Left ventricle myocardium inferior (tissue), 1 donor: ENCODE measurements around the gene GAL3ST3. TPM values are rescaled to one million over a fixed set of nuclear protein-coding genes. Genes with fewer than 3 reads are reported as not detected.
"Not testable (repeated sequence)": the region's sequence is repeated elsewhere in the genome, so short reads cannot be mapped to it uniquely, and the experiment has no call there.

Source experiments
- DNase-seq: peaks from one replicate; pipeline ENCODE4 v3.0.0-alpha.2; 2020
- H3K27ac ChIP-seq: fragments of 200-600 bp; replicated peaks from 2 replicates; pipeline ENCODE4 v1.8.0; 2021
- H3K27me3 ChIP-seq: fragments of 200-600 bp; 2 replicates; pipeline ENCODE4 v1.8.0; 2021; ENCODE audit warnings: low read depth
- H3K36me3 ChIP-seq: fragments of 200-600 bp; 2 replicates; pipeline ENCODE4 v1.8.0; 2021
- H3K4me1 ChIP-seq: fragments of 200-600 bp; 2 replicates; pipeline ENCODE4 v1.8.0; 2021
- H3K4me3 ChIP-seq: fragments of 200-600 bp; 2 replicates; pipeline ENCODE4 v1.8.0; 2021; ENCODE audit warnings: mild to moderate bottlenecking, moderate library complexity
- H3K9me3 ChIP-seq: fragments of 200-600 bp; replicated peaks from 2 replicates; pipeline ENCODE4 v1.8.0; 2021
- intact Hi-C: fragments of 100-400 bp; cut with micrococcal nuclease; formaldehyde crosslinking; loops from one replicate; pipeline ENCODE4 v1.11.0; 2022
- total RNA-seq: library from RNA; stranded (reverse); fragmentation: NEBNext Ultra II Directional; extraction: Animal tissue kit (Norgen Biotek cat#: 25700); gene quantifications from one replicate; pipeline ENCODE4 v1.2.1, GENCODE V29; 2021
- TF ChIP-seq, protein P1 (sequence below): fragments of 200-600 bp; IDR thresholded peaks from 2 replicates; pipeline ENCODE4 v1.8.0; 2021; ENCODE audit warnings: antibody characterized with exemption, mild to moderate bottlenecking, borderline replicate concordance
- donor health status: DM: no; HTN: yes; CAD: no; lungs with severe emphysema.

The GAL3ST3 gene
- total RNA-seq, 1 donor from 2014 or later, result 1.3 TPM

- peak overlapping the region; percentile 46 for H3K4me3 ChIP-seq
- TF ChIP-seq, protein P1, sequence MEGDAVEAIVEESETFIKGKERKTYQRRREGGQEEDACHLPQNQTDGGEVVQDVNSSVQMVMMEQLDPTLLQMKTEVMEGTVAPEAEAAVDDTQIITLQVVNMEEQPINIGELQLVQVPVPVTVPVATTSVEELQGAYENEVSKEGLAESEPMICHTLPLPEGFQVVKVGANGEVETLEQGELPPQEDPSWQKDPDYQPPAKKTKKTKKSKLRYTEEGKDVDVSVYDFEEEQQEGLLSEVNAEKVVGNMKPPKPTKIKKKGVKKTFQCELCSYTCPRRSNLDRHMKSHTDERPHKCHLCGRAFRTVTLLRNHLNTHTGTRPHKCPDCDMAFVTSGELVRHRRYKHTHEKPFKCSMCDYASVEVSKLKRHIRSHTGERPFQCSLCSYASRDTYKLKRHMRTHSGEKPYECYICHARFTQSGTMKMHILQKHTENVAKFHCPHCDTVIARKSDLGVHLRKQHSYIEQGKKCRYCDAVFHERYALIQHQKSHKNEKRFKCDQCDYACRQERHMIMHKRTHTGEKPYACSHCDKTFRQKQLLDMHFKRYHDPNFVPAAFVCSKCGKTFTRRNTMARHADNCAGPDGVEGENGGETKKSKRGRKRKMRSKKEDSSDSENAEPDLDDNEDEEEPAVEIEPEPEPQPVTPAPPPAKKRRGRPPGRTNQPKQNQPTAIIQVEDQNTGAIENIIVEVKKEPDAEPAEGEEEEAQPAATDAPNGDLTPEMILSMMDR, result no peak
Observed at GRCh38 chr11:66012371-66012945, 36.5 kb downstream of the GAL3ST3 start.

GRCh38 chr11:66011785-66012303, 37.1 kb downstream of the GAL3ST3 start, which contains the start of gene CST6:
Gene CST6 (plus strand): TSS chr11:66012008. CDS start chr11:66012045, 37 bp downstream.
- Histone ChIP-seq H3K4me3 (peak within 1 kb of the TSS; percentile 46), H3K4me1 (peaks cover 24% of the 10 kb centered on the region), H3K36me3 (no peaks in the 10 kb centered on the region), H3K9me3 (no peaks in the 10 kb centered on the region), H3K27ac (no peak within 1 kb of the TSS), H3K27me3 (peaks cover 30% of the 10 kb centered on the region)
- TF ChIP-seq, protein P1, result no peak
- DNase-seq, result no peak
- intact Hi-C loops, result no loop called here

More at GRCh38 chr11:66012371-66012945, 36.5 kb downstream of the GAL3ST3 start:
- no peaks in the 10 kb centered on the region for H3K36me3 ChIP-seq
- DNase-seq, result no peak
- H3K27ac ChIP-seq, result no peak overlapping the region
- intact Hi-C loops, result no loop called here
- peaks cover 30% of the 10 kb centered on the region for H3K27me3 ChIP-seq
- H3K9me3 ChIP-seq, result no peaks in the 10 kb centered on the region
- peaks cover 24% of the 10 kb centered on the region for H3K4me1 ChIP-seq

GRCh38 chr11:66011239-66011784, 37.6 kb downstream of the GAL3ST3 start:
- peaks cover 30% of the 10 kb centered on the region for H3K27me3 ChIP-seq
- H3K4me3 ChIP-seq, result peak overlapping the region; percentile 46
- no peaks in the 10 kb centered on the region for H3K9me3 ChIP-seq
- H3K27ac ChIP-seq, result no peak overlapping the region
- no peaks in the 10 kb centered on the region for H3K36me3 ChIP-seq
- TF ChIP-seq, protein P1, result no peak
- intact Hi-C loops, result no loop called here
- DNase-seq, result no peak
- peaks cover 21% of the 10 kb centered on the region for H3K4me1 ChIP-seq

GRCh38 chr11:66010036-66010435, 38.9 kb downstream of the GAL3ST3 start:
- H3K36me3 ChIP-seq, H3K27ac ChIP-seq: not testable (repeated sequence)

GRCh38 chr11:66008468-66009101, 40.4 kb downstream of the GAL3ST3 start:
- Histone ChIP-seq H3K9me3 (no peaks in the 10 kb centered on the region), H3K36me3 (peaks cover 23% of the 10 kb centered on the region), H3K4me3 (no peak overlapping the region), H3K4me1 (peaks cover 13% of the 10 kb centered on the region), H3K27me3 (peaks cover 24% of the 10 kb centered on the region), H3K27ac (no peak overlapping the region)
- DNase-seq, result no peak
- TF ChIP-seq, protein P1, result no peak
- intact Hi-C loops, result no loop called here

More at GRCh38 chr11:66010036-66010435, 38.9 kb downstream of the GAL3ST3 start:
- intact Hi-C loops, H3K4me1 ChIP-seq, DNase-seq, H3K9me3 ChIP-seq, H3K4me3 ChIP-seq: not testable (repeated sequence)
- peaks cover 30% of the 10 kb centered on the region for H3K27me3 ChIP-seq
